ENCODE data around the gene RNF5.
A peak's percentile ranks its signal among the peaks of the same experiment; 100 is the strongest.

Gene RNF5

DNA sequence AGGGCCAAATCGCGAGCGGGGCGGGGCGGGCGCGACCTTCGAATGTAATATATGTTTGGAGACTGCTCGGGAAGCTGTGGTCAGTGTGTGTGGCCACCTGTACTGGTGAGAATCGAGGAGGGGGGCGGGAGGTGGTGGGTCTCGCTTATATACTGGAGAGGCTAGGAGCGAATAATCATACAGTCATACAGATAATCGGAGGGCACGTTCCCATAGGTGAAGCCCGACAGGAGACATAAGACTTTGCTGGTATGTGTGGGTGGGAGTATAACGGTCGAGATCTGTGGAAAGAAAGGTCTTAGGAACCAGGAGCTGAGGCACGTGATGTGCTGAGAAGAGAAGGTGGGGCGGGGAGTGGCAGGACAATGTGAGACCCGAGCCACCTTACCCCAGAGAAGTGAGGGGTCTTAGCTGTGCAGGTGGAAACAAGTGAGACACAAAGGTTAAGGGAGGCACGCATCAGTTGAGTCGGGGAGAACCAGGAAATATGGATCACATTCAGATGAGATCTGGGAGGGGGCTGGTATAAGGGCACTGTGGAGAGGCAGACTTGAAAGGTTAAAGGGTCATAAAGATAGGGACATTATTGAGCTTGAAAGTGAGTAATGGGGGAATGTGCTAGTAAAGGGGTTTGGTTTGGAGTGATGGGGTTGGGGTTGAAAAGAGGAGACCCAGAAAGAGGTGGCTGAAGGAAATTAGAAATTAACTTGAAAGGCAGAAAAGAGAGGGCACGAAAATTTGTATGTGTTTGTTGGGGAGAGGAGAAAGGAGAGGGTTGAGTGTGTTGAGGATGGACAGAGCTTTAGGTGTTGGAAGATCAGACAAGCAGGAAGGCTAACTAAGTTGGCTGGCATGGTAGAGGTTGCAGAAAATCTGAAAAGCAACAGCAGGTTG, 589 bp downstream of the RNF5 start:
- H4K20me1 ChIP-seq (ENCODE audit: insufficient read depth) = no peaks in the 10 kb centered on the region
- no peaks in the 10 kb centered on the region for H3K27me3 ChIP-seq (ENCODE audit: insufficient read depth, low read depth)
- peaks cover 21% of the 10 kb centered on the region for H3K4me1 ChIP-seq (ENCODE audit: low read depth, poor library complexity, severe bottlenecking)
- no peaks in the 10 kb centered on the region for H3K36me3 ChIP-seq (ENCODE audit: insufficient read depth)
- no peaks in the 10 kb centered on the region for H3K79me2 ChIP-seq (ENCODE audit: insufficient read depth, low read depth)
- TF ChIP-seq, protein P1, sequence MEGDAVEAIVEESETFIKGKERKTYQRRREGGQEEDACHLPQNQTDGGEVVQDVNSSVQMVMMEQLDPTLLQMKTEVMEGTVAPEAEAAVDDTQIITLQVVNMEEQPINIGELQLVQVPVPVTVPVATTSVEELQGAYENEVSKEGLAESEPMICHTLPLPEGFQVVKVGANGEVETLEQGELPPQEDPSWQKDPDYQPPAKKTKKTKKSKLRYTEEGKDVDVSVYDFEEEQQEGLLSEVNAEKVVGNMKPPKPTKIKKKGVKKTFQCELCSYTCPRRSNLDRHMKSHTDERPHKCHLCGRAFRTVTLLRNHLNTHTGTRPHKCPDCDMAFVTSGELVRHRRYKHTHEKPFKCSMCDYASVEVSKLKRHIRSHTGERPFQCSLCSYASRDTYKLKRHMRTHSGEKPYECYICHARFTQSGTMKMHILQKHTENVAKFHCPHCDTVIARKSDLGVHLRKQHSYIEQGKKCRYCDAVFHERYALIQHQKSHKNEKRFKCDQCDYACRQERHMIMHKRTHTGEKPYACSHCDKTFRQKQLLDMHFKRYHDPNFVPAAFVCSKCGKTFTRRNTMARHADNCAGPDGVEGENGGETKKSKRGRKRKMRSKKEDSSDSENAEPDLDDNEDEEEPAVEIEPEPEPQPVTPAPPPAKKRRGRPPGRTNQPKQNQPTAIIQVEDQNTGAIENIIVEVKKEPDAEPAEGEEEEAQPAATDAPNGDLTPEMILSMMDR (conservative IDR thresholded peaks at IDR 0.05; ENCODE audit: low read depth, low read length) = no peak
- H3K27ac ChIP-seq = peak overlapping the region; percentile 72
- peak overlapping the region; percentile 68; the same call in 1 of the 2 replicates for H2AFZ ChIP-seq (ENCODE audit: low read depth)
- no peak overlapping the region for H3K4me3 ChIP-seq (IDR thresholded peaks at IDR 0.05; ENCODE audit: insufficient read depth, low read depth, low read length)
- peak overlapping the region; percentile 67; the same call in 1 of the 2 replicates for H3K9ac ChIP-seq
- peak overlapping the region; percentile 97 for H3K4me2 ChIP-seq

DNA sequence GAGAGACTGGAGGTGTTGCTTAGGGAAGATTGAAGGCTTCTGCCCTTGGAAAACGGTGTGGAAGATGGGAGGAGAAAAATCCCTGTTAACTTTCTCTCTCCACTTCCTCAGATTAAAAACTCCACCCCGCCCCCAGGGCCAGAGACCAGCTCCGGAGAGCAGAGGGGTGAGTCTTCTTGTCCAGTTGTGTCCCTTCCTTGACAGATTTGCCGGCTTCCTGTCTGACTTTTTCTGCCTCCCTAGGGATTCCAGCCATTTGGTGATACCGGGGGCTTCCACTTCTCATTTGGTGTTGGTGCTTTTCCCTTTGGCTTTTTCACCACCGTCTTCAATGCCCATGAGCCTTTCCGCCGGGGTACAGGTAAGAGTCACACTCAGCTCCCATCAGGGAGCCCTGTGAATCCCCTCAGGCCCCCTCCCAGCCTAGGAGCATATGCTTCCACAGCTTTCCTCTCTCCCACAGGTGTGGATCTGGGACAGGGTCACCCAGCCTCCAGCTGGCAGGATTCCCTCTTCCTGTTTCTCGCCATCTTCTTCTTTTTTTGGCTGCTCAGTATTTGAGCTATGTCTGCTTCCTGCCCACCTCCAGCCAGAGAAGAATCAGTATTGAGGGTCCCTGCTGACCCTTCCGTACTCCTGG, 1.7 kb downstream of the RNF5 start:
- Histone ChIP-seq H4K20me1 (ENCODE audit: insufficient read depth) (no peaks in the 10 kb centered on the region), H2AFZ (ENCODE audit: low read depth) (no peak overlapping the region), H3K79me2 (ENCODE audit: insufficient read depth, low read depth) (no peaks in the 10 kb centered on the region), H3K36me3 (ENCODE audit: insufficient read depth) (no peaks in the 10 kb centered on the region), H3K4me1 (ENCODE audit: low read depth, poor library complexity, severe bottlenecking) (peaks cover 21% of the 10 kb centered on the region), H3K4me3 (IDR thresholded peaks at IDR 0.05; ENCODE audit: insufficient read depth, low read depth, low read length) (no peak overlapping the region), H3K27ac (no peak overlapping the region), H3K9ac (no peak overlapping the region), H3K4me2 (no peak overlapping the region), H3K27me3 (ENCODE audit: insufficient read depth, low read depth) (no peaks in the 10 kb centered on the region)
- TF ChIP-seq, protein P1 (conservative IDR thresholded peaks at IDR 0.05; ENCODE audit: low read depth, low read length) = no peak

DNA sequence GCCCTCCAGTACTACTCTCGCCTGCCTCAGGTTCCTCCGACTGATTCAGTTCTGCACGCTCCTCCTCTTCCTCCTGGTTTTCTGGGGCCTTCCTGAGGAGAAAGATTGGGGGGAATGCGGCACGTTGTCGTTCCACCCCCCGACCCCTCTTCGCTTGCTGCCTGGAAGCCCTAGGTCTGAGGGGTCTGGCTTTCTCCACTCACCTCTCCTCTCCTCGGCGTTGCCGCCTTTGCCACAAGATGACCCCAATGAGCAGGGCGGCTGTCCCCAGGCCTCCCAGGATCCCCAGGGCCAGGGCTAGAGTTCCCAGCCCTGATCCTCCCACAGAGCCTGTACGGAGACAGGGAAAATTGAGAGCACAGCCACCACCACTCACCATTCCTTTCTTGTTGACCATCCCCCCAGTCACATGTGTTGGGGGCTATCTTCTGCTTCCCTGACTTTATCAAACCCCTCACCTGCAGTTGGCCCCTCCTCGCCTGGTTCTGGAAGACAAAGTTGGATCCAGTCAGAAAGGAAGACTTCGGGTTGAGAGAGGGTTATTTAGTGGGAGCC, 3.0 kb downstream of the RNF5 start:
- Histone ChIP-seq H3K4me2 (no peak overlapping the region), H3K27ac (no peak overlapping the region), H2AFZ (ENCODE audit: low read depth) (no peak overlapping the region), H3K36me3 (ENCODE audit: insufficient read depth) (no peaks in the 10 kb centered on the region), H4K20me1 (ENCODE audit: insufficient read depth) (no peaks in the 10 kb centered on the region), H3K79me2 (ENCODE audit: insufficient read depth, low read depth) (no peaks in the 10 kb centered on the region), H3K4me1 (ENCODE audit: low read depth, poor library complexity, severe bottlenecking) (peaks cover 15% of the 10 kb centered on the region), H3K9ac (no peak overlapping the region), H3K27me3 (ENCODE audit: insufficient read depth, low read depth) (no peaks in the 10 kb centered on the region), H3K4me3 (IDR thresholded peaks at IDR 0.05; ENCODE audit: insufficient read depth, low read depth, low read length) (no peak overlapping the region)
- TF ChIP-seq, protein P1 (conservative IDR thresholded peaks at IDR 0.05; ENCODE audit: low read depth, low read length) = no peak

DNA sequence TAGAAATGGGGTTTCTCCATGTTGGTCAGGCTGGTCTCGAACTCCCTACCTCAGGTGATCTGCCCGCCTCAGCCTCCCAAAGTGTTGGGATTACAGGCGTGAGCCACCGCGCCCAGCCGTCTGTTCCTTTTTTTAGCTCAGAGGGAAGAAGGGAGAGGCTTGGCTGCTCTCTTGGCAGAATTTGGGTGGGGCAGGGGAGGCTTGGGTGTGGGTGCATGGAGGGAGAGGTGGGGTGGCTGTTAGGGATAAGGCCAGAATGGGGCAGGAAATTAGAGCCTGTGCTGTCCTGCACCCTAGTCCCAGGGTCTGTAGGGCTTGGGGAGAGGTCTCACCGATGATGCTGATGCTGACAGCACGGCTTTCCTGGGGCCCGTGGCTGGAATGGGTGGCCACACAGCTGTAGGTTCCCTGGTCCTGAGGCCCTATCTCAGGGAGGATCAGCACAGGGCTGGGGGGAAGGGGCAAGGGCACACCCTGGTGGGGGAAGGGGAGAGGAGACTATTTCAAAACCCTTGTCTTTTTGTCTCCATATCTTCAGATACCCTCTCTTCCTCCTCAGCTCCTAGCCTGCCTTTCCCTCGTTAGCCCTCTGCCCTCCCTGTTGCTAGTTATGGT, 3.8 kb downstream of the RNF5 start:
- no peaks in the 10 kb centered on the region for H3K79me2 ChIP-seq (ENCODE audit: insufficient read depth, low read depth)
- no peak overlapping the region for H3K4me3 ChIP-seq (IDR thresholded peaks at IDR 0.05; ENCODE audit: insufficient read depth, low read depth, low read length)
- H3K36me3 ChIP-seq (ENCODE audit: insufficient read depth) = no peaks in the 10 kb centered on the region
- H3K4me2 ChIP-seq = no peak overlapping the region
- no peaks in the 10 kb centered on the region for H3K27me3 ChIP-seq (ENCODE audit: insufficient read depth, low read depth)
- H4K20me1 ChIP-seq (ENCODE audit: insufficient read depth) = no peaks in the 10 kb centered on the region
- no peak overlapping the region for H2AFZ ChIP-seq (ENCODE audit: low read depth)
- H3K9ac ChIP-seq = no peak overlapping the region
- no peak overlapping the region for H3K27ac ChIP-seq
- TF ChIP-seq, protein P1 (conservative IDR thresholded peaks at IDR 0.05; ENCODE audit: low read depth, low read length) = no peak
- peaks cover 7% of the 10 kb centered on the region for H3K4me1 ChIP-seq (ENCODE audit: low read depth, poor library complexity, severe bottlenecking)
